K562 (cell line): ENCODE data around the gene CCR2. TPM values are rescaled to one million over a fixed set of nuclear protein-coding genes. Genes with fewer than 3 reads are reported as not detected.

Experiments used
- BMI1 ChIP-seq: fragments of 150-350 bp; IDR thresholded peaks from 2 replicates; pipeline ENCODE4 v1.6.1; 2014; ENCODE audit warnings: low read length
- E2F3 ChIP-seq: fragments of 250-450 bp; sonication (Bioruptor Pico); IDR thresholded peaks from 2 replicates; pipeline ENCODE4 v1.4.0; 2020; ENCODE audit warnings: mild to moderate bottlenecking
- ESRRA ChIP-seq: fragments of 450-650 bp; IDR thresholded peaks from 2 replicates; pipeline ENCODE4 v1.6.1; 2014; ENCODE audit warnings: low read depth, mild to moderate bottlenecking, moderate library complexity, borderline replicate concordance
- FIP1L1 ChIP-seq: fragments of 200-400 bp; formaldehyde crosslinking; IDR thresholded peaks from 2 replicates; pipeline ENCODE4 v1.6.1; 2018; ENCODE audit warnings: mild to moderate bottlenecking, low read depth, low read length; ENCODE audit not compliant: poor library complexity, severe bottlenecking
- HDAC8 ChIP-seq: fragments of 450-650 bp; IDR thresholded peaks from 2 replicates; pipeline ENCODE4 v1.6.1; 2016; ENCODE audit warnings: mild to moderate bottlenecking, missing genetic modification characterization, moderate library complexity, missing compliant biosample characterization
- ILK ChIP-seq: fragments of 450-650 bp; IDR thresholded peaks from 2 replicates; pipeline ENCODE4 v1.6.1; 2016; ENCODE audit warnings: missing genetic modification characterization, low read depth, mild to moderate bottlenecking, missing compliant biosample characterization, moderate library complexity, borderline replicate concordance
- L3MBTL2 ChIP-seq: fragments of 450-650 bp; IDR thresholded peaks from 2 replicates; pipeline ENCODE4 v1.6.1; 2016; ENCODE audit warnings: mild to moderate bottlenecking, moderate library complexity
- LEF1 ChIP-seq: fragments of 450-650 bp; IDR thresholded peaks from 2 replicates; pipeline ENCODE4 v1.6.1; 2016; ENCODE audit warnings: mild to moderate bottlenecking
- MEIS2 ChIP-seq: fragments of 450-650 bp; IDR thresholded peaks from 2 replicates; pipeline ENCODE4 v1.6.1; 2014; ENCODE audit warnings: mild to moderate bottlenecking; ENCODE audit not compliant: partially characterized antibody
- NFE2 ChIP-seq: IDR thresholded peaks from 2 replicates; pipeline ENCODE4 v1.6.1; 2014; ENCODE audit warnings: antibody characterized with exemption, low read depth
- PHB ChIP-seq: fragments of 250-450 bp; sonication (Bioruptor Pico); IDR thresholded peaks from 2 replicates; pipeline ENCODE4 v1.5.0; 2021
- RFX5 ChIP-seq: IDR thresholded peaks from 2 replicates; pipeline ENCODE4 v1.6.1; 2011; ENCODE audit warnings: low read depth, mild to moderate bottlenecking, improper control_type of control experiment, low read length
- SMAD3 ChIP-seq: fragments of 450-650 bp; formaldehyde crosslinking; conservative IDR thresholded peaks from 2 replicates; pipeline ENCODE4 v1.4.0; 2020; ENCODE audit warnings: mild to moderate bottlenecking
- ZC3H4 ChIP-seq: sonication (generic); formaldehyde crosslinking; IDR thresholded peaks from 2 replicates; pipeline ENCODE4 v1.9.0; 2021; ENCODE audit warnings: missing genetic modification reagents, borderline replicate concordance
- ZSCAN32 ChIP-seq: fragments of 450-650 bp; formaldehyde crosslinking; IDR thresholded peaks from 2 replicates; pipeline ENCODE4 v1.4.0; 2020; ENCODE audit warnings: mild to moderate bottlenecking, moderate library complexity
- polyA plus RNA-seq, 8 experiments: library from polyadenylated mRNA; depleted of rRNA in 4 of 8; stranded (reverse) in 5 of 8; unstranded in 3 of 8; fragments of >200 nt; fragmentation: Nextera tagmentation in 2 of 8; fragmentation: Illumina TruSeq in 1 of 8; extraction: Ambion mirVana in 2 of 8; extraction: Trizol in 1 of 8; gene quantifications; 2 replicates each; pipeline versions ENCODE4 v1.2.1 to v1.2.3, GENCODE V29; 2011 to 2014; ENCODE audit warnings: inconsistent platforms in 1 of 8, missing spikeins in 1 of 8
- total RNA-seq, 7 experiments: library from RNA; depleted of rRNA in 6 of 7; stranded (reverse); fragments of >200 nt in 6 of 7; fragmentation: Illumina TruSeq in 2 of 7; extraction: Trizol in 2 of 7; gene quantifications; 2 replicates each; pipeline versions ENCODE4 v1.2.1 to v1.2.3, GENCODE V29; 2011 to 2021; ENCODE audit warnings: low replicate concordance in 1 of 7
- TF ChIP-seq, protein P1 (sequence below): fragments of 150-350 bp; IDR thresholded peaks from 2 replicates; pipeline ENCODE4 v1.6.1; 2014; ENCODE audit warnings: low read depth, mild to moderate bottlenecking, low read length, borderline replicate concordance
- TF ChIP-seq, protein P2 (sequence below), 3 experiments: fragments of 200-800 bp in 1 of 3; sonication (Bioruptor generic) in 1 of 3; sonication (generic) in 1 of 3; formaldehyde crosslinking in 1 of 3; IDR thresholded peaks; 2 replicates each; pipeline versions ENCODE4 v1.6.1 to v1.8.0; 2016 to 2022; ENCODE audit warnings: mild to moderate bottlenecking in 2 of 3, missing compliant biosample characterization in 2 of 3, missing genetic modification characterization in 2 of 3, missing genetic modification reagents in 1 of 3
- TF ChIP-seq, protein P3 (sequence below): sonication (generic); formaldehyde crosslinking; IDR thresholded peaks from 2 replicates; pipeline ENCODE4 v1.8.0; 2022; ENCODE audit warnings: mild to moderate bottlenecking, missing genetic modification reagents, borderline replicate concordance
- TF ChIP-seq, protein P4 (sequence below): fragments of 450-650 bp; IDR thresholded peaks from 2 replicates; pipeline ENCODE4 v1.6.1; 2016; ENCODE audit warnings: borderline replicate concordance

CCR2 gene
- total and polyA plus RNA-seq, 9 of the 15 experiments (the other 6 are each of a cell fraction or from before 2014, with no cell fraction given), result not detected

DNA sequence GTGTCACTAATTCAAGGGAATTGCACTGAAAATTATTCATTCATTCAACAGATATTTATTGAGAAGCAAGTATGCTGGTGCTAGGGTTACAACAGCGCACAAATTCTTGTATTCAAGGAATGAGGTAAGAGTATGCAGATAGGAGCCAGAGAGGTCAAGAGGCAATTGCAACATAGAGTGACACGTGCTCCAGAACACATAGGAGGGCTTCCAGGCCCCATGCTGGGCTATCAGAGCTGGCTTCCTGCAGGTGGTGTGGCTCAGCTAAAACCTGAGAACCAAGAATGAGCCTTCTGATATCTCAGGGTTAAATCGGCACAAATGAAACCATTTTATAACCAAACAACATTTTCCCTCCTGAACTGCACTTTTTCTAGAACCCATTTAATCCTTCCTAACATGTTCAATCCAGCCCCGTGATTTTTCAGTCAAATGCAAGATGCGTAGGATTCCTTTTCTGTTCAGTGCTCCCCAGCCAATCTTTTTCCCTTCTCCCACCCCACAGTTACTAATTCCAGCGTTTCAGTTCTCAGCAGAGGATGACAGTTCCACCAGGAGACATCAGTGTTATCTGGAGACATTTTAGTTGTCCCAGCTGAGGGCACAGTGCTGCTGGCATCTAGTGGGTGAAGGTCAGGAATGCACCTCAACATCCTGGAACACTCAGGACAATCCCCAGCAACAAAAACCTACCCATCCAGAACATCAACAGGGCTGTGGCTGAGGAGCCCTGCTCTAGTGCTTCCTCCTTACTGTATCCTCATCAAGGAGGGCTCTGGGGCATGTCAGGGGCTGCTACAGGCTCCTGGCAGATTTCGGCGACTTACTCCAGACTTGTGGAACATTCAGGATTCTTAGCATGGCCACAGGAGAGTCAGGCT is 39.9 kb downstream of the CCR2 start (continued):
- TF ChIP-seq RFX5 (no peak), FIP1L1 (no peak), BMI1 (no peak), E2F3 (CRISPR knock-in tag) (no peak), NFE2 (no peak), LEF1 (peak; percentile 42; the same call in 1 of the 2 replicates), PHB (CRISPR knock-in tag) (no peak), MEIS2 (peak; percentile 8), ZC3H4 (CRISPR knock-in tag) (no peak), ESRRA (no peak), ILK (no peak), SMAD3 (CRISPR knock-in tag) (no peak), L3MBTL2 (peak; percentile 92), HDAC8 (tag) (no peak), ZSCAN32 (no peak)
- TF ChIP-seq, protein P1, sequence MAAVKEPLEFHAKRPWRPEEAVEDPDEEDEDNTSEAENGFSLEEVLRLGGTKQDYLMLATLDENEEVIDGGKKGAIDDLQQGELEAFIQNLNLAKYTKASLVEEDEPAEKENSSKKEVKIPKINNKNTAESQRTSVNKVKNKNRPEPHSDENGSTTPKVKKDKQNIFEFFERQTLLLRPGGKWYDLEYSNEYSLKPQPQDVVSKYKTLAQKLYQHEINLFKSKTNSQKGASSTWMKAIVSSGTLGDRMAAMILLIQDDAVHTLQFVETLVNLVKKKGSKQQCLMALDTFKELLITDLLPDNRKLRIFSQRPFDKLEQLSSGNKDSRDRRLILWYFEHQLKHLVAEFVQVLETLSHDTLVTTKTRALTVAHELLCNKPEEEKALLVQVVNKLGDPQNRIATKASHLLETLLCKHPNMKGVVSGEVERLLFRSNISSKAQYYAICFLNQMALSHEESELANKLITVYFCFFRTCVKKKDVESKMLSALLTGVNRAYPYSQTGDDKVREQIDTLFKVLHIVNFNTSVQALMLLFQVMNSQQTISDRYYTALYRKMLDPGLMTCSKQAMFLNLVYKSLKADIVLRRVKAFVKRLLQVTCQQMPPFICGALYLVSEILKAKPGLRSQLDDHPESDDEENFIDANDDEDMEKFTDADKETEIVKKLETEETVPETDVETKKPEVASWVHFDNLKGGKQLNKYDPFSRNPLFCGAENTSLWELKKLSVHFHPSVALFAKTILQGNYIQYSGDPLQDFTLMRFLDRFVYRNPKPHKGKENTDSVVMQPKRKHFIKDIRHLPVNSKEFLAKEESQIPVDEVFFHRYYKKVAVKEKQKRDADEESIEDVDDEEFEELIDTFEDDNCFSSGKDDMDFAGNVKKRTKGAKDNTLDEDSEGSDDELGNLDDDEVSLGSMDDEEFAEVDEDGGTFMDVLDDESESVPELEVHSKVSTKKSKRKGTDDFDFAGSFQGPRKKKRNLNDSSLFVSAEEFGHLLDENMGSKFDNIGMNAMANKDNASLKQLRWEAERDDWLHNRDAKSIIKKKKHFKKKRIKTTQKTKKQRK, result no peak
- TF ChIP-seq, protein P2, sequence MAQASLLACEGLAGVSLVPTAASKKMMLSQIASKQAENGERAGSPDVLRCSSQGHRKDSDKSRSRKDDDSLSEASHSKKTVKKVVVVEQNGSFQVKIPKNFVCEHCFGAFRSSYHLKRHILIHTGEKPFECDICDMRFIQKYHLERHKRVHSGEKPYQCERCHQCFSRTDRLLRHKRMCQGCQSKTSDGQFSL (CRISPR knock-in tag; IDR thresholded peaks at IDR 0.05), result no peak
- TF ChIP-seq, protein P2 (tag; IDR thresholded peaks at IDR 0.05), result no peak
- TF ChIP-seq, protein P3, sequence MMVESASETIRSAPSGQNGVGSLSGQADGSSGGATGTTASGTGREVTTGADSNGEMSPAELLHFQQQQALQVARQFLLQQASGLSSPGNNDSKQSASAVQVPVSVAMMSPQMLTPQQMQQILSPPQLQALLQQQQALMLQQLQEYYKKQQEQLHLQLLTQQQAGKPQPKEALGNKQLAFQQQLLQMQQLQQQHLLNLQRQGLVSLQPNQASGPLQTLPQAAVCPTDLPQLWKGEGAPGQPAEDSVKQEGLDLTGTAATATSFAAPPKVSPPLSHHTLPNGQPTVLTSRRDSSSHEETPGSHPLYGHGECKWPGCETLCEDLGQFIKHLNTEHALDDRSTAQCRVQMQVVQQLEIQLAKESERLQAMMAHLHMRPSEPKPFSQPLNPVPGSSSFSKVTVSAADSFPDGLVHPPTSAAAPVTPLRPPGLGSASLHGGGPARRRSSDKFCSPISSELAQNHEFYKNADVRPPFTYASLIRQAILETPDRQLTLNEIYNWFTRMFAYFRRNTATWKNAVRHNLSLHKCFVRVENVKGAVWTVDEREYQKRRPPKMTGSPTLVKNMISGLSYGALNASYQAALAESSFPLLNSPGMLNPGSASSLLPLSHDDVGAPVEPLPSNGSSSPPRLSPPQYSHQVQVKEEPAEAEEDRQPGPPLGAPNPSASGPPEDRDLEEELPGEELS (CRISPR knock-in tag), result no peak
- TF ChIP-seq, protein P4, sequence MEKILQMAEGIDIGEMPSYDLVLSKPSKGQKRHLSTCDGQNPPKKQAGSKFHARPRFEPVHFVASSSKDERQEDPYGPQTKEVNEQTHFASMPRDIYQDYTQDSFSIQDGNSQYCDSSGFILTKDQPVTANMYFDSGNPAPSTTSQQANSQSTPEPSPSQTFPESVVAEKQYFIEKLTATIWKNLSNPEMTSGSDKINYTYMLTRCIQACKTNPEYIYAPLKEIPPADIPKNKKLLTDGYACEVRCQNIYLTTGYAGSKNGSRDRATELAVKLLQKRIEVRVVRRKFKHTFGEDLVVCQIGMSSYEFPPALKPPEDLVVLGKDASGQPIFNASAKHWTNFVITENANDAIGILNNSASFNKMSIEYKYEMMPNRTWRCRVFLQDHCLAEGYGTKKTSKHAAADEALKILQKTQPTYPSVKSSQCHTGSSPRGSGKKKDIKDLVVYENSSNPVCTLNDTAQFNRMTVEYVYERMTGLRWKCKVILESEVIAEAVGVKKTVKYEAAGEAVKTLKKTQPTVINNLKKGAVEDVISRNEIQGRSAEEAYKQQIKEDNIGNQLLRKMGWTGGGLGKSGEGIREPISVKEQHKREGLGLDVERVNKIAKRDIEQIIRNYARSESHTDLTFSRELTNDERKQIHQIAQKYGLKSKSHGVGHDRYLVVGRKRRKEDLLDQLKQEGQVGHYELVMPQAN, result no peak
